ENCODE data around the gene CAPS. TPM values are rescaled to one million over a fixed set of nuclear protein-coding genes. Genes with fewer than 3 reads are reported as not detected.
A peak's percentile ranks its signal among the peaks of the same experiment; 100 is the strongest.

Gene CAPS
- total RNA-seq, 4 donors from 2014 or later = 1.2 to 2.4 (median 2.0) TPM

GRCh38 chr19:5935473-5936291 lies 21.6 kb downstream of the CAPS start:
- H3K4me1 ChIP-seq = peaks cover 14 to 16% of the 10 kb centered on the region in 2 donors
- no peaks in the 10 kb centered on the region for H3K27me3 ChIP-seq
- TF ChIP-seq, protein P1, sequence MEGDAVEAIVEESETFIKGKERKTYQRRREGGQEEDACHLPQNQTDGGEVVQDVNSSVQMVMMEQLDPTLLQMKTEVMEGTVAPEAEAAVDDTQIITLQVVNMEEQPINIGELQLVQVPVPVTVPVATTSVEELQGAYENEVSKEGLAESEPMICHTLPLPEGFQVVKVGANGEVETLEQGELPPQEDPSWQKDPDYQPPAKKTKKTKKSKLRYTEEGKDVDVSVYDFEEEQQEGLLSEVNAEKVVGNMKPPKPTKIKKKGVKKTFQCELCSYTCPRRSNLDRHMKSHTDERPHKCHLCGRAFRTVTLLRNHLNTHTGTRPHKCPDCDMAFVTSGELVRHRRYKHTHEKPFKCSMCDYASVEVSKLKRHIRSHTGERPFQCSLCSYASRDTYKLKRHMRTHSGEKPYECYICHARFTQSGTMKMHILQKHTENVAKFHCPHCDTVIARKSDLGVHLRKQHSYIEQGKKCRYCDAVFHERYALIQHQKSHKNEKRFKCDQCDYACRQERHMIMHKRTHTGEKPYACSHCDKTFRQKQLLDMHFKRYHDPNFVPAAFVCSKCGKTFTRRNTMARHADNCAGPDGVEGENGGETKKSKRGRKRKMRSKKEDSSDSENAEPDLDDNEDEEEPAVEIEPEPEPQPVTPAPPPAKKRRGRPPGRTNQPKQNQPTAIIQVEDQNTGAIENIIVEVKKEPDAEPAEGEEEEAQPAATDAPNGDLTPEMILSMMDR (IDR thresholded peaks at IDR 0.05 in 4 of 5, conservative IDR thresholded peaks at IDR 0.05 in 1 of 5) = no peak
- TF ChIP-seq POLR2A (IDR thresholded peaks at IDR 0.05) = no peak
- H3K4me3 ChIP-seq = no peak overlapping the region
- peak overlapping the region in 3 of 4 donors; percentile 43 to 54 (median 48) for H3K27ac ChIP-seq
- intact Hi-C loops (cut with DNase I; ENCODE audit: low total_unique reads) = no loop called here
- no peaks in the 10 kb centered on the region for H3K9me3 ChIP-seq
- peaks cover 0 to 26% of the 10 kb centered on the region in 2 donors for H3K36me3 ChIP-seq
- in situ Hi-C loops (cut with MboI; ENCODE audit: low sequenced_read_pairs in 4 of 4) = no loop called here
- ATAC-seq (no peak), DNase-seq (no peak)

- Histone ChIP-seq H3K27ac (no peak overlapping the region), H3K4me1 (peaks cover 18 to 22% of the 10 kb centered on the region in 2 donors), H3K4me3 (no peak overlapping the region), H3K9me3 (no peaks in the 10 kb centered on the region), H3K27me3 (no peaks in the 10 kb centered on the region), H3K36me3 (peaks cover 0 to 21% of the 10 kb centered on the region in 2 donors)
- no peak for ATAC-seq
- intact Hi-C loops (cut with DNase I; ENCODE audit: low total_unique reads) = no loop called here
- in situ Hi-C loops (cut with MboI; ENCODE audit: low sequenced_read_pairs in 4 of 4) = no loop called here
- no peak for TF ChIP-seq POLR2A (IDR thresholded peaks at IDR 0.05)
- TF ChIP-seq, protein P1 (IDR thresholded peaks at IDR 0.05 in 4 of 5, conservative IDR thresholded peaks at IDR 0.05 in 1 of 5) = no peak
- no peak for DNase-seq
Measured at GRCh38 chr19:5936292-5936592, 22.2 kb downstream of the CAPS start.

- H3K27ac ChIP-seq = no peak overlapping the region
- no peak for DNase-seq
- TF ChIP-seq, protein P1 (IDR thresholded peaks at IDR 0.05 in 4 of 5, conservative IDR thresholded peaks at IDR 0.05 in 1 of 5) = no peak
- no peak for TF ChIP-seq POLR2A (IDR thresholded peaks at IDR 0.05)
- peaks cover 0 to 8% of the 10 kb centered on the region in 2 donors for H3K36me3 ChIP-seq
- no peaks in the 10 kb centered on the region for H3K9me3 ChIP-seq
- ATAC-seq = no peak
- no peak overlapping the region for H3K4me3 ChIP-seq
- H3K27me3 ChIP-seq = no peaks in the 10 kb centered on the region
- intact Hi-C loops (cut with DNase I; ENCODE audit: low total_unique reads) = no loop called here
- in situ Hi-C loops (cut with MboI; ENCODE audit: low sequenced_read_pairs in 4 of 4) = no loop called here
- peaks cover 18 to 23% of the 10 kb centered on the region in 2 donors for H3K4me1 ChIP-seq
Measured at GRCh38 chr19:5937550-5937949, 23.5 kb downstream of the CAPS start.

DNA sequence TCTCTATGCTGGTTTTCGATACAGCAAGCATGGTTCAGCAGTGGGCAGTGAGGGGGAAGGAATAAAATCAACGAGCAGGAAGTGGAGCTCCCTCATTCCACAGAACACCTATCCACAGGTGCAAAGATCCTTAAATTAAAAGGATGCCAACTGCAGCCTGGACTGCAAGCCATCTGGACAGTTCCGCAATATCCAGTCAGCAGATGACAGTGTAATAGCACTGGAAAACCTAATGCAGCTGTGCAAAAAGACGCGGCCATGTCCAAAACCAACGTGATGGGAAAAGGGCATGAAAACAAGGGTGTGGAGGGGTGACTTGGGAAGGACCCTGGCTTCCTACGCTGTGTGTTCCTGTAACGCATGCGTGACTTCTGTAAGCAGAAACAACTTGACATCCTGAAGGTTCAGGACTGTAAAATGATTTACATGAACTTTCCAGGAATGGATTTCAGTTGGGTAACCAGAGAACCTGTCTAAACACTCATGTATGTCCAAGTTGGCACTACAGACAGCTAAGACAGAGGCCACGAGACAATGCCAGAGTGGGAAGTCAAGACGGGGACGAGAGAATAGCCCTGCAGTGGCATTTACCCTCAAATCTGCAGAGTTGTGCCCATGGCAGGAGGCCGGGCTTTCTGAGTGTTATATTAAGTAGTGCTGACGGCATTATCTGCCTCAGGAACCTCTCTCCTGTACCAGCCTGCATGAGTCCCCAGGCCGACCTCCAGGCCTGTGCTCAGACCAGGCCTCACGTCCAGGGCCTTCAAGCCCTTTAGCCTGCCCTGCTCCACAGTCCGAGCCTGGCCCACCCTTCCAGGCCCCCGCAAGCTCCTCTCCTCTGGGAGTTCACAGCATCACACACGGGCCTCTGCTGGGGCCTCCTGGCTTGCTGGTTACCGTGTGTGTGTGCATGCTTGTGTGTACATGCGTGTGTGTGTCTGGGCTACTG lies 26.5 kb downstream of the CAPS start:
- DNase-seq (no peak), ATAC-seq (peak; percentile 78 to 80)
- TF ChIP-seq, protein P1 (IDR thresholded peaks at IDR 0.05 in 4 of 5, conservative IDR thresholded peaks at IDR 0.05 in 1 of 5) = no peak
- TF ChIP-seq POLR2A (IDR thresholded peaks at IDR 0.05) = no peak
- H3K9me3 ChIP-seq = no peaks in the 10 kb centered on the region
- H3K36me3 ChIP-seq = peaks cover 0 to 4% of the 10 kb centered on the region in 2 donors
- H3K4me3 ChIP-seq = no peak overlapping the region
- intact Hi-C loops (cut with DNase I; ENCODE audit: low total_unique reads) = no loop called here
- H3K27ac ChIP-seq = peak overlapping the region in 1 of 4 donors; percentile 18
- in situ Hi-C loops (cut with MboI; ENCODE audit: low sequenced_read_pairs in 4 of 4) = no loop called here
- peaks cover 11 to 15% of the 10 kb centered on the region in 2 donors for H3K4me1 ChIP-seq
- no peaks in the 10 kb centered on the region for H3K27me3 ChIP-seq
